GM23338 (cell line): ENCODE results near the gene SFT2D3. TPM values are rescaled to one million over a fixed set of nuclear protein-coding genes. Genes with fewer than 3 reads are reported as not detected.

Source experiments
- ATAC-seq: fragments of 200-7000 bp; cut with Tn5 transposase; 3 replicates; pipeline ENCODE4 v1.9.1; 2020
- DNase-seq: peaks from one replicate; pipeline ENCODE4 v3.0.0-alpha.2; 2015; ENCODE audit warnings: low spot score
- H2AFZ ChIP-seq: fragments of 200-600 bp; sonication (generic); 2 replicates; pipeline ENCODE4 v1.8.0; 2016; ENCODE audit warnings: antibody characterized with exemption, mild to moderate bottlenecking, moderate library complexity
- H3F3A ChIP-seq: fragments of 200-600 bp; sonication (generic); replicated peaks from 2 replicates; pipeline ENCODE4 v1.8.0; 2017; ENCODE audit warnings: antibody characterized with exemption, mixed run types, low read depth
- H3K27ac ChIP-seq: fragments of 200-600 bp; sonication (generic); 2 replicates; pipeline ENCODE4 v1.6.1; 2016; ENCODE audit warnings: low read depth
- H3K27me3 ChIP-seq: fragments of 200-600 bp; sonication (generic); 2 replicates; pipeline ENCODE4 v1.8.0; 2016; ENCODE audit warnings: mild to moderate bottlenecking, mixed run types, moderate library complexity; ENCODE audit not compliant: insufficient read depth
- H3K36me3 ChIP-seq: fragments of 200-600 bp; sonication (generic); 2 replicates; pipeline ENCODE4 v1.8.0; 2016; ENCODE audit warnings: mild to moderate bottlenecking; ENCODE audit not compliant: insufficient read depth
- H3K4me1 ChIP-seq: fragments of 200-600 bp; sonication (generic); 2 replicates; pipeline ENCODE4 v1.8.0; 2016; ENCODE audit warnings: mild to moderate bottlenecking, moderate library complexity; ENCODE audit not compliant: insufficient read depth
- H3K4me2 ChIP-seq: fragments of 200-600 bp; sonication (generic); 2 replicates; pipeline ENCODE4 v1.7.1; 2017; ENCODE audit warnings: mixed run types
- H3K4me3 ChIP-seq: fragments of 200-600 bp; sonication (generic); 2 replicates; pipeline ENCODE4 v1.6.1; 2016; ENCODE audit warnings: mixed run types
- H3K79me2 ChIP-seq: fragments of 200-600 bp; sonication (generic); replicated peaks from 2 replicates; pipeline ENCODE4 v1.8.0; 2017; ENCODE audit warnings: mild to moderate bottlenecking; ENCODE audit not compliant: insufficient read depth
- H3K9me2 ChIP-seq: fragments of 200-600 bp; sonication (generic); 2 replicates; pipeline ENCODE4 v1.8.0; 2017; ENCODE audit not compliant: insufficient read depth
- H4K20me1 ChIP-seq: fragments of 200-600 bp; sonication (generic); replicated peaks from 2 replicates; pipeline ENCODE4 v1.8.0; 2017; ENCODE audit warnings: mild to moderate bottlenecking; ENCODE audit not compliant: insufficient read depth
- H3K27ac Mint-ChIP-seq: 2 replicates; pipeline ENCODE4 v1.8.0; 2020; ENCODE audit warnings: inconsistent platforms, mild to moderate bottlenecking, moderate library complexity, mixed read lengths
- H3K27me3 Mint-ChIP-seq: 3 replicates; pipeline ENCODE4 v1.8.0; 2022; ENCODE audit warnings: low read depth, mild to moderate bottlenecking, moderate library complexity, mixed read lengths, inconsistent platforms; ENCODE audit not compliant: insufficient read depth, poor library complexity
- H3K36me3 Mint-ChIP-seq: 3 replicates; pipeline ENCODE4 v1.8.0; 2021; ENCODE audit warnings: low read depth, mild to moderate bottlenecking, inconsistent platforms, moderate library complexity, mixed read lengths
- H3K4me1 Mint-ChIP-seq: 3 replicates; pipeline ENCODE4 v1.8.0; 2020; ENCODE audit warnings: mild to moderate bottlenecking, inconsistent platforms, mixed read lengths
- H3K4me3 Mint-ChIP-seq: 3 replicates; pipeline ENCODE4 v1.8.0; 2021; ENCODE audit warnings: moderate library complexity, mild to moderate bottlenecking, inconsistent platforms, mixed read lengths
- H3K9me3 Mint-ChIP-seq: 3 replicates; pipeline ENCODE4 v1.8.0; 2020; ENCODE audit warnings: moderate library complexity, mild to moderate bottlenecking, inconsistent platforms, mixed read lengths
- CREB1 ChIP-seq: fragments of 250-450 bp; sonication (Bioruptor Pico); IDR thresholded peaks from 2 replicates; pipeline ENCODE4 v1.5.0; 2020; ENCODE audit warnings: low read depth, mild to moderate bottlenecking, moderate library complexity
- ETS1 ChIP-seq: IDR thresholded peaks from 2 replicates; pipeline ENCODE4 v1.6.1; 2016; ENCODE audit warnings: antibody characterized with exemption
- EZH2 ChIP-seq: fragments of 200-600 bp; sonication (generic); IDR thresholded peaks from one replicate; pipeline ENCODE4 v1.8.0; 2017; ENCODE audit warnings: antibody characterized with exemption, mild to moderate bottlenecking, low read depth; ENCODE audit not compliant: unreplicated experiment
- EZH2phosphoT487 ChIP-seq: fragments of 200-600 bp; sonication (generic); IDR thresholded peaks from one replicate; pipeline ENCODE4 v1.8.1; 2018; ENCODE audit warnings: antibody characterized with exemption; ENCODE audit not compliant: unreplicated experiment
- JUNB ChIP-seq: IDR thresholded peaks from one replicate; pipeline ENCODE4 v1.6.1; 2016; ENCODE audit warnings: antibody characterized with exemption; ENCODE audit not compliant: unreplicated experiment
- REST ChIP-seq: IDR thresholded peaks from one replicate; pipeline ENCODE4 v1.6.1; 2018; ENCODE audit warnings: antibody characterized with exemption; ENCODE audit not compliant: unreplicated experiment
- STAT1 ChIP-seq: IDR thresholded peaks from one replicate; pipeline ENCODE4 v1.6.1; 2016; ENCODE audit warnings: antibody characterized with exemption; ENCODE audit not compliant: unreplicated experiment
- ZNF331 ChIP-seq: fragments of 250-450 bp; sonication (Bioruptor Pico); IDR thresholded peaks from 2 replicates; pipeline ENCODE4 v1.5.0; 2020; ENCODE audit warnings: low read depth, mild to moderate bottlenecking, moderate library complexity
- polyA plus RNA-seq: library from polyadenylated mRNA; unstranded; fragments of >200 nt; fragmentation: Nextera tagmentation; extraction: Ambion mirVana; gene quantifications from 2 replicates; pipeline ENCODE4 v1.2.1, GENCODE V29; 2016
- total RNA-seq: library from RNA; depleted of rRNA; stranded (reverse); fragments of >200 nt; shearing (Covaris generic); gene quantifications from 2 replicates; pipeline ENCODE4 v1.2.3, GENCODE V29; 2014

Gene SFT2D3
- total and polyA plus RNA-seq, 2 experiments from 2014 or later, result 13.7 TPM; not detected in 1

GRCh38 chr2:127676906-127677305 lies 24.4 kb upstream of the SFT2D3 start:
- DNase-seq (no peak), ATAC-seq (no peak)
- Mint-ChIP-seq H3K27me3 (peaks cover 48% of the 10 kb centered on the region), H3K36me3 (no peaks in the 10 kb centered on the region), H3K9me3 (no peaks in the 10 kb centered on the region), H3K4me1 (peaks cover 8% of the 10 kb centered on the region), H3K27ac (no peak overlapping the region), H3K4me3 (no peak overlapping the region)
- Histone ChIP-seq H2AFZ (no peak overlapping the region), H3F3A (0 out of 2 replicates have a peak, but pooled peaks cover 4% of the 10 kb centered on the region), H3K4me1 (peaks cover 6% of the 10 kb centered on the region), H3K27ac (no peak overlapping the region), H3K27me3 (peaks cover 52% of the 10 kb centered on the region), H3K4me3 (no peak overlapping the region), H3K4me2 (no peak overlapping the region), H3K79me2 (no peaks in the 10 kb centered on the region), H3K36me3 (no peaks in the 10 kb centered on the region), H3K9me2 (no peaks in the 10 kb centered on the region), H4K20me1 (no peaks in the 10 kb centered on the region)
- TF ChIP-seq REST, result no peak
- TF ChIP-seq STAT1, result no peak
- no peak for TF ChIP-seq ETS1
- TF ChIP-seq EZH2phosphoT487, result no peak
- no peak for TF ChIP-seq EZH2

- DNase-seq, result no peak
- TF ChIP-seq ETS1 (no peak), CREB1 (no peak), ZNF331 (CRISPR knock-in tag) (no peak), JUNB (no peak), REST (no peak)
Measured at GRCh38 chr2:127678531-127678930, 22.8 kb upstream of the SFT2D3 start.

More at GRCh38 chr2:127678531-127678930, 22.8 kb upstream of the SFT2D3 start:
- Mint-ChIP-seq H3K9me3 (no peaks in the 10 kb centered on the region), H3K27ac (no peak overlapping the region), H3K27me3 (peaks cover 41% of the 10 kb centered on the region), H3K4me3 (no peak overlapping the region), H3K36me3 (no peaks in the 10 kb centered on the region), H3K4me1 (peaks cover 10% of the 10 kb centered on the region)
- H3K36me3 ChIP-seq, result no peaks in the 10 kb centered on the region
- H2AFZ ChIP-seq, result no peak overlapping the region
- no peak overlapping the region for H3K27ac ChIP-seq
- H3K4me2 ChIP-seq, result no peak overlapping the region
- H3K79me2 ChIP-seq, result no peaks in the 10 kb centered on the region
- H3K27me3 ChIP-seq, result peaks cover 43% of the 10 kb centered on the region
- no peaks in the 10 kb centered on the region for H4K20me1 ChIP-seq
- 0 out of 2 replicates have a peak, but pooled peaks cover 4% of the 10 kb centered on the region for H3F3A ChIP-seq
- peaks cover 6% of the 10 kb centered on the region for H3K4me1 ChIP-seq
- no peak overlapping the region for H3K4me3 ChIP-seq
- ATAC-seq, result no peak
- no peaks in the 10 kb centered on the region for H3K9me2 ChIP-seq
